ENCODE results near the gene GALNT18. TPM values are rescaled to one million over a fixed set of nuclear protein-coding genes. Genes with fewer than 3 reads are reported as not detected.

The GALNT18 gene
- total RNA-seq, 3 donors from 2014 or later (not counting 1 experiment from before 2014, with no cell fraction given) = 0.18 to 0.42 (median 0.38) TPM

DNA sequence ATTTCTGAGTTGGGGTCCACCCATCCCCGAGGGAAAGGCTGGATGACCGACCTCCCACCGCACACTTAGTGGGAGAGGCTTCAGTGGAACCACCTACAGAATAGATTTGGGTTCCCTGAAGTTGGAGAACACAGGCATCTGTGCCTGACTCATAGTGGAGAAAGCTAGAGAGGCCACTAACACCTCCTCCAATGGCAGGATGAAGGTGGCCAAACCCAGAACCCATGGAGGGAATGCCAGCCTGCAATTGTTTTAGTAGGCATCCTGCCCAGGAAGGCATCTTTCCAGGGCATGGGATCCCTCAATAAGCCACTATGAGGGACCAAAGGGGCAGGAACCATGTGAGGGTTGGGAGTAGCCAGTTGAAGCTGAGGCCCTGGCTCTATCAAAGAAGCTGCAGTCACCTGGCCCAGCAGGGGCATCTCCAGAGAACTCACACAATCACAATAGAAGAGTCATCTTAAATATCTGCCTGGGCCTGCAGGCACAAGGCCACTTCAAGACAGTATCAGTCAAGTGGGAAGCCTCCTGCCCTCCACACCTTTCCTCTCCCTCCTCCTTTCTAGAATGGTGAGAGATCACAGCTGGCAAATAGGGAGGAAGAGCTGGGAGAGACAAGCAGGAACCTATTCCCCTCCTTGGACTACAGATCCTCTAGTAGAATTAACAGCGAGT is 144.7 kb downstream of the GALNT18 start:
- no peaks in the 10 kb centered on the region for H3K27me3 ChIP-seq (ENCODE audit: control insufficient read depth, insufficient read depth, low read length)
- TF ChIP-seq, protein P1, sequence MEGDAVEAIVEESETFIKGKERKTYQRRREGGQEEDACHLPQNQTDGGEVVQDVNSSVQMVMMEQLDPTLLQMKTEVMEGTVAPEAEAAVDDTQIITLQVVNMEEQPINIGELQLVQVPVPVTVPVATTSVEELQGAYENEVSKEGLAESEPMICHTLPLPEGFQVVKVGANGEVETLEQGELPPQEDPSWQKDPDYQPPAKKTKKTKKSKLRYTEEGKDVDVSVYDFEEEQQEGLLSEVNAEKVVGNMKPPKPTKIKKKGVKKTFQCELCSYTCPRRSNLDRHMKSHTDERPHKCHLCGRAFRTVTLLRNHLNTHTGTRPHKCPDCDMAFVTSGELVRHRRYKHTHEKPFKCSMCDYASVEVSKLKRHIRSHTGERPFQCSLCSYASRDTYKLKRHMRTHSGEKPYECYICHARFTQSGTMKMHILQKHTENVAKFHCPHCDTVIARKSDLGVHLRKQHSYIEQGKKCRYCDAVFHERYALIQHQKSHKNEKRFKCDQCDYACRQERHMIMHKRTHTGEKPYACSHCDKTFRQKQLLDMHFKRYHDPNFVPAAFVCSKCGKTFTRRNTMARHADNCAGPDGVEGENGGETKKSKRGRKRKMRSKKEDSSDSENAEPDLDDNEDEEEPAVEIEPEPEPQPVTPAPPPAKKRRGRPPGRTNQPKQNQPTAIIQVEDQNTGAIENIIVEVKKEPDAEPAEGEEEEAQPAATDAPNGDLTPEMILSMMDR (IDR thresholded peaks at IDR 0.05) = no peak
- no peaks in the 10 kb centered on the region for H3K36me3 Mint-ChIP-seq
- no peak for ATAC-seq
- no peaks in the 10 kb centered on the region for H3K9me3 Mint-ChIP-seq
- H3K36me3 ChIP-seq (ENCODE audit: control insufficient read depth, insufficient read depth, low read length) = no peaks in the 10 kb centered on the region
- H3K4me3 Mint-ChIP-seq = no peak overlapping the region
- H3K27me3 Mint-ChIP-seq (ENCODE audit: low read depth in 2 of 2) = peaks cover 3 to 24% of the 10 kb centered on the region in 2 donors
- H3K27ac ChIP-seq (ENCODE audit: low read length) = no peak overlapping the region
- no peak overlapping the region for H3K4me3 ChIP-seq (ENCODE audit: low read length)
- H3K4me1 ChIP-seq (ENCODE audit: control insufficient read depth, insufficient read depth, low read length) = no peaks in the 10 kb centered on the region
- 73% methylated on average over 4 of the region's 4 CpGs for WGBS (ENCODE audit: insufficient coverage)
- H3K9me3 ChIP-seq (ENCODE audit: control insufficient read depth, insufficient read depth, low read length) = no peaks in the 10 kb centered on the region
- no peak overlapping the region for H3K27ac Mint-ChIP-seq
- H3K4me1 Mint-ChIP-seq = no peaks in the 10 kb centered on the region
- DNase-seq = no peak
- intact Hi-C loops (cut with micrococcal nuclease) = no loop called here

DNA sequence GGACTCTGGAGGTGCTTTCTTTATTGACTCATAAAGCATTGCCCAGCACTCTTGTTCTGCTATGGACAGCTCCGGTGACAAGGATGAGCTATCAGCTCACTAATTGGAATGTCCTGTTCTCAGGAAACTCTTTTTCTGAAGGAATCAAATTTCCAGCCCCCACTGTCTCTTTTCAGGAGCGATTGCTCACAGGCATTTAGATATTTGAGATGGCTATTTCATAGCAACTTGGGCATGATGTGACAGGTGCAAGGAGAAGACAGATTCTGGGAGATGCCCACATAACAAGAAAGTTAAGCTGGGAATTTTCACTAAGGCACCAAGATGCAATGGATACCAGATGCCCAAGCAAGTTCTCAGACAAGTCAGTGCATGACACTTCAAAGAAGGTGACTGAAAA is 145.3 kb downstream of the GALNT18 start:
- H3K4me1 ChIP-seq (ENCODE audit: control insufficient read depth, insufficient read depth, low read length) = no peaks in the 10 kb centered on the region

DNA sequence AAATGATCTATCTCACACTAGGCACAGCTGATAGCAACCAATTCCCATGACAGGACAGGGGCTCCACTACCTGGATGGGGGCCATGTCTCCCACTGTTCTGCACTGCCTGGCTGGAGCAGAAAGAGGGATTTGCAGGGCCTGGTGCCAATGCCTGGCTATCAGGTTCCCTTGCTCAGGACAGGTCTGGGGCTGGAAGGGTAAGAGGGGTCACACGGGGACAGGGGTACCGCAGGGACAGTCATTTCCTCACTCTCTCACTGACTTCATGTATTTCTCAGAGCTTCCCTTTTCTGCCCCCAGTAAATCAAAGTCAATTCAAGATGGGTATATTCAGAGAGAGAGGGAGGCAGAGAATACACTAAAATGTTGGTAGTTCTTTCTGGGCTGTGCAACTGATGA is 149.7 kb downstream of the GALNT18 start:
- DNase-seq (no peak), ATAC-seq (no peak)
- Histone ChIP-seq H3K4me1 (ENCODE audit: control insufficient read depth, insufficient read depth, low read length) (no peaks in the 10 kb centered on the region), H3K4me3 (ENCODE audit: low read length) (no peak overlapping the region), H3K9me3 (ENCODE audit: control insufficient read depth, insufficient read depth, low read length) (no peaks in the 10 kb centered on the region), H3K27ac (ENCODE audit: low read length) (no peak overlapping the region), H3K27me3 (ENCODE audit: control insufficient read depth, insufficient read depth, low read length) (no peaks in the 10 kb centered on the region), H3K36me3 (ENCODE audit: control insufficient read depth, insufficient read depth, low read length) (no peaks in the 10 kb centered on the region)
- no peaks in the 10 kb centered on the region for H3K4me1 Mint-ChIP-seq
- no peak overlapping the region for H3K4me3 Mint-ChIP-seq
- intact Hi-C loops (cut with micrococcal nuclease) = no loop called here
- TF ChIP-seq, protein P1 (IDR thresholded peaks at IDR 0.05) = no peak
- H3K27ac Mint-ChIP-seq = no peak overlapping the region
- peaks cover 3 to 15% of the 10 kb centered on the region in 2 donors for H3K27me3 Mint-ChIP-seq (ENCODE audit: low read depth in 2 of 2)
- 20% methylated on average over 1 of the region's 2 CpGs for WGBS (ENCODE audit: insufficient coverage)
- no peaks in the 10 kb centered on the region for H3K9me3 Mint-ChIP-seq
- H3K36me3 Mint-ChIP-seq = no peaks in the 10 kb centered on the region

More for the DNA sequence above, 145.3 kb downstream of the GALNT18 start:
- 89% methylated on average over 2 of the region's 2 CpGs for WGBS (ENCODE audit: insufficient coverage)
- Mint-ChIP-seq H3K9me3 (no peaks in the 10 kb centered on the region), H3K36me3 (no peaks in the 10 kb centered on the region), H3K4me1 (no peaks in the 10 kb centered on the region), H3K27me3 (ENCODE audit: low read depth in 2 of 2) (peaks cover 3 to 24% of the 10 kb centered on the region in 2 donors), H3K27ac (no peak overlapping the region), H3K4me3 (no peak overlapping the region)
- ATAC-seq (no peak), DNase-seq (no peak)
- no peaks in the 10 kb centered on the region for H3K36me3 ChIP-seq (ENCODE audit: control insufficient read depth, insufficient read depth, low read length)
- H3K27me3 ChIP-seq (ENCODE audit: control insufficient read depth, insufficient read depth, low read length) = no peaks in the 10 kb centered on the region
- no peaks in the 10 kb centered on the region for H3K9me3 ChIP-seq (ENCODE audit: control insufficient read depth, insufficient read depth, low read length)
- no peak overlapping the region for H3K4me3 ChIP-seq (ENCODE audit: low read length)
- H3K27ac ChIP-seq (ENCODE audit: low read length) = no peak overlapping the region
- intact Hi-C loops (cut with micrococcal nuclease) = no loop called here
- TF ChIP-seq, protein P1 (IDR thresholded peaks at IDR 0.05) = no peak

DNA sequence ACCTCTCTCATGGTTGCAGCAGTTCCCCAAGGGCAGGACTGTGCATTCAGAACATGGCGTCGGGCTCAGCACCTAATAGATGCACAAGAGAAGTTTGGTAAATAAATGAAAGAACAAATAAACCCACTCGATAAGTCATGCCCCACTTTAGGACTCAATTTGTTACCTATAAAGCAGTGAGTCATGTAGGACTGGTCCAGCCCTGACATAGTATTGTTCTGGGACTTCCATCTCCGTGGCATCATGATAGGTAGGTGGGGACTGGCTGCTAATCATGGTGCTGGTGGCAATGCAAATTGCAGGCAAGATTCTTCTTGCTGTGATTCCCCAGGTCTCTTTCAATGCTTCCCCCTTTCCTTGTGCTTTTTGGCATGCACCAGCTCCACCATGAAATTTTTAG is 150.6 kb downstream of the GALNT18 start:
- Mint-ChIP-seq H3K36me3 (no peaks in the 10 kb centered on the region), H3K27me3 (ENCODE audit: low read depth in 2 of 2) (peaks cover 3 to 6% of the 10 kb centered on the region in 2 donors), H3K9me3 (no peaks in the 10 kb centered on the region), H3K4me3 (no peak overlapping the region), H3K27ac (no peak overlapping the region), H3K4me1 (no peaks in the 10 kb centered on the region)
- 86% methylated on average over 4 of the region's 4 CpGs for WGBS (ENCODE audit: insufficient coverage)
- TF ChIP-seq, protein P1 (IDR thresholded peaks at IDR 0.05) = no peak
- no peaks in the 10 kb centered on the region for H3K9me3 ChIP-seq (ENCODE audit: control insufficient read depth, insufficient read depth, low read length)
- H3K27me3 ChIP-seq (ENCODE audit: control insufficient read depth, insufficient read depth, low read length) = no peaks in the 10 kb centered on the region
- no peak overlapping the region for H3K27ac ChIP-seq (ENCODE audit: low read length)
- intact Hi-C loops (cut with micrococcal nuclease) = no loop called here
- ATAC-seq (no peak), DNase-seq (no peak)
- H3K4me1 ChIP-seq (ENCODE audit: control insufficient read depth, insufficient read depth, low read length) = no peaks in the 10 kb centered on the region
- no peak overlapping the region for H3K4me3 ChIP-seq (ENCODE audit: low read length)
- no peaks in the 10 kb centered on the region for H3K36me3 ChIP-seq (ENCODE audit: control insufficient read depth, insufficient read depth, low read length)

All from natural killer cell (primary cell).